ENCODE measurements around the gene MKNK2.
"Not testable (repeated sequence)": the region's sequence is repeated elsewhere in the genome, so short reads cannot be mapped to it uniquely, and the experiment has no call there.

The MKNK2 gene

GRCh38 chr19:2042485-2043250 is 8.4 kb downstream of the MKNK2 start:
- FAIRE-seq = no peak

GRCh38 chr19:2041683-2042484 is 9.2 kb downstream of the MKNK2 start:
- FAIRE-seq = no peak

- FAIRE-seq = no peak
Observed at GRCh38 chr19:2041433-2041682, 9.7 kb downstream of the MKNK2 start.

- no peak for FAIRE-seq
Observed at GRCh38 chr19:2040647-2041432, 10.2 kb downstream of the MKNK2 start.

GRCh38 chr19:2039959-2040646 is 10.9 kb downstream of the MKNK2 start:
- no peak for FAIRE-seq

- no peak for FAIRE-seq
Observed at GRCh38 chr19:2039089-2039958, 11.7 kb downstream of the MKNK2 start.

- FAIRE-seq = no peak
Observed at GRCh38 chr19:2038284-2039088, 12.6 kb downstream of the MKNK2 start.

GRCh38 chr19:2037651-2038255 is 13.3 kb downstream of the MKNK2 start:
- FAIRE-seq = no peak

GRCh38 chr19:2036424-2036823 is 14.6 kb downstream of the MKNK2 start:
- no peak for FAIRE-seq

GRCh38 chr19:2035590-2035991 is 15.5 kb downstream of the MKNK2 start:
- FAIRE-seq = no peak

GRCh38 chr19:2034729-2035589 is 16.1 kb downstream of the MKNK2 start:
- no peak for FAIRE-seq

GRCh38 chr19:2034253-2034652 is 16.8 kb downstream of the MKNK2 start:
- not testable (repeated sequence) for FAIRE-seq

- FAIRE-seq = no peak
Observed at GRCh38 chr19:2033825-2034159, 17.3 kb downstream of the MKNK2 start.

GRCh38 chr19:2033115-2033824 is 17.8 kb downstream of the MKNK2 start:
- no peak for FAIRE-seq

- FAIRE-seq = no peak
Observed at GRCh38 chr19:2032296-2032941, 18.6 kb downstream of the MKNK2 start.

GRCh38 chr19:2027361-2027760 is 23.7 kb downstream of the MKNK2 start:
- FAIRE-seq = no peak

- FAIRE-seq = no peak
Observed at GRCh38 chr19:2026770-2027169, 24.3 kb downstream of the MKNK2 start.

- FAIRE-seq = no peak
Observed at GRCh38 chr19:2022289-2022688, 28.8 kb downstream of the MKNK2 start.
